ENCODE results near the gene SLC9A2.

The SLC9A2 gene

GRCh38 chr2:102621630-102622029 is 2.3 kb downstream of the SLC9A2 start:
- no peak for DNase-seq

- DNase-seq, result no peak
Measured at GRCh38 chr2:102622646-102623045, 3.3 kb downstream of the SLC9A2 start.

- DNase-seq, result no peak
Measured at GRCh38 chr2:102630458-102630857, 11.1 kb downstream of the SLC9A2 start.

GRCh38 chr2:102632380-102633175 is 13.2 kb downstream of the SLC9A2 start:
- DNase-seq, result no peak

GRCh38 chr2:102634831-102635241 is 15.5 kb downstream of the SLC9A2 start:
- no peak for DNase-seq

- no peak for DNase-seq
Measured at GRCh38 chr2:102635317-102635716, 16.0 kb downstream of the SLC9A2 start.

GRCh38 chr2:102636283-102636907 is 17.0 kb downstream of the SLC9A2 start:
- DNase-seq, result no peak

- no peak for DNase-seq
Measured at GRCh38 chr2:102637358-102637757, 18.0 kb downstream of the SLC9A2 start.

GRCh38 chr2:102639429-102639828 is 20.1 kb downstream of the SLC9A2 start:
- no peak for DNase-seq

GRCh38 chr2:102652126-102652525 is 32.8 kb downstream of the SLC9A2 start:
- DNase-seq, result no peak

GRCh38 chr2:102657770-102658169 is 38.4 kb downstream of the SLC9A2 start:
- DNase-seq, result no peak

- DNase-seq, result no peak
Measured at GRCh38 chr2:102660070-102660469, 40.7 kb downstream of the SLC9A2 start.

- no peak for DNase-seq
Measured at GRCh38 chr2:102660574-102660973, 41.2 kb downstream of the SLC9A2 start.

GRCh38 chr2:102661846-102662245 is 42.5 kb downstream of the SLC9A2 start:
- DNase-seq, result no peak

- DNase-seq, result no peak
Measured at GRCh38 chr2:102662833-102663232, 43.5 kb downstream of the SLC9A2 start.

- no peak for DNase-seq
Measured at GRCh38 chr2:102663381-102663780, 44.0 kb downstream of the SLC9A2 start.

- DNase-seq, result no peak
Measured at GRCh38 chr2:102664471-102664909, 45.1 kb downstream of the SLC9A2 start.

GRCh38 chr2:102667072-102667471 is 47.7 kb downstream of the SLC9A2 start:
- no peak for DNase-seq

- no peak for DNase-seq
Measured at GRCh38 chr2:102668171-102668570, 48.8 kb downstream of the SLC9A2 start.

- DNase-seq, result no peak
Measured at GRCh38 chr2:102669401-102669800, 50.0 kb downstream of the SLC9A2 start.

GRCh38 chr2:102672107-102672776 is 52.9 kb downstream of the SLC9A2 start:
- DNase-seq, result no peak

GRCh38 chr2:102674370-102674769 is 55.0 kb downstream of the SLC9A2 start:
- DNase-seq, result no peak

GRCh38 chr2:102674836-102675235 is 55.5 kb downstream of the SLC9A2 start:
- DNase-seq, result no peak

Measured in GOT3 (cell line).